ENCODE data around the gene ENTPD8. TPM values are rescaled to one million over a fixed set of nuclear protein-coding genes. Genes with fewer than 3 reads are reported as not detected.

ENTPD8 gene
- total and polyA plus RNA-seq, 2 of the 4 experiments (the other 2 are of a cell fraction): 0.07 TPM; not detected in 1

DNA sequence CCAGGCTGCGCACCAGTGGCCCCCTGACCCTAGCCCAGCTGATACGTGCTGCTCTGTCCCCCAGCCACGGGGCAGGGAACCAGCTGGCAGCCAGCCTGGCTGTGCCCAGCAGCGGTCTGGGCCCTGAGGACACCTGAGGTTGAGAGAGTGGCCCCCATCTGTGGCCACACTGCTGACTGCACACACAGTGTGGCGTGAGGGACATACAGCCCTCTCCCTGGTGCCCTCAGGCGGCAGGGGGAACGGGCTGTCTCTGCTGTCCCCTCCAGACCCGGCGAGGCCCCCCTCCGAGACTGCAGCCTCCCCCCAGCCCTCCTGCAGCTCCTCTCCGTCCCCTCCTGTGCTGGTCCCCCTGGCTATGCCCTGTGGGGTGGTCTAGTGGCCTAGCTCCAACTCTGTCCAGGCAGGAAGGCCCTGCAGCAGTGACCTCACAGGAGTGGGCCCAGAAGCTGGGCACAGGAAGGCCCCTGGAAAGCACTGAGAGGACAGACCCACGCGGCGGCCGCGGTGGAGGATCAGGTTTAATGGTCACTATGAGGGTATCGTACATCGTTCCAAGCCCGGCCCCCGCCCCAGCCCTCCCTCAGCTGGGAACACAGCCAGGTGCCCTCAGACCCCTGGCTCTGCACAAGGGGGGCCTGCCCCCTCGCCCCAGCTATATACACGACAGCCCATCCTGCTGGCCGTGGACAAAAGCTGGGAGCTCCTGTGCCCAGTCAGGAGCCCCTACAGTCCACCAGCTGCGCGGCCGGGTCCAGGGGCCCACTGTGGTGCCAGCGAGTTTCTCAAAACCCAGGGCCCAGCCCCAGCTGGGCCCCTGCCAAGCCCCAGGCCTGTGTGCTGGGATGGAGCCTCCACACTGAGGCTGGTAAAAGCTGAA is 6.8 kb upstream of the ENTPD8 start:
- no peak overlapping the region for H2BK5ac ChIP-seq (ENCODE audit: low read depth, low read length, poor library complexity, severe bottlenecking)
- peaks cover 25% of the 10 kb centered on the region for H3K36me3 ChIP-seq (ENCODE audit: control insufficient read depth, insufficient read depth, low read length)
- intact Hi-C loops (cut with micrococcal nuclease) (no loop called here), dilution Hi-C loops (cut with HindIII; ENCODE audit: low sequenced_read_pairs, unreplicated experiment) (no loop called here), in situ Hi-C loops (cut with MboI; ENCODE audit: low sequenced_read_pairs) (no loop called here)
- no peak overlapping the region for H2AFZ ChIP-seq (replicated peaks; ENCODE audit: low read length, poor library complexity)
- H2BK20ac ChIP-seq (ENCODE audit: low read depth, low read length): no peak overlapping the region
- H3K18ac ChIP-seq (ENCODE audit: low read depth, low read length): no peak overlapping the region
- H3K27ac ChIP-seq (ENCODE audit: insufficient read depth, low read length): no peak overlapping the region
- H3K9ac ChIP-seq (ENCODE audit: low read depth, low read length): no peak overlapping the region
- H4K91ac ChIP-seq (ENCODE audit: insufficient read depth, low read depth, low read length): no peak overlapping the region
- ATAC-seq (ENCODE audit: low read depth) (no peak), DNase-seq (no peak)
- no peak overlapping the region for H3K56ac ChIP-seq (ENCODE audit: extremely low read depth, insufficient read depth, low read length)
- H4K8ac ChIP-seq (ENCODE audit: low read depth in 2 of 2, low read length in 2 of 2): no peak overlapping the region
- WGBS, 2 experiments (ENCODE audit: extremely low coverage in 2 of 2, insufficient read length in 1 of 2): 43% methylated on average over 11 of the region's 27 CpGs; no CpG with 5 or more reads in 1 of the 2 experiments
- H3K14ac ChIP-seq (replicated peaks; ENCODE audit: low read depth, low read length): no peak overlapping the region
- H3K27me3 ChIP-seq (ENCODE audit: control insufficient read depth, insufficient read depth, low read length): no peaks in the 10 kb centered on the region
- no peaks in the 10 kb centered on the region for H3K79me1 ChIP-seq (ENCODE audit: low read depth in 1 of 2, low read length in 2 of 2)
- no peak overlapping the region for H2AK5ac ChIP-seq (ENCODE audit: low read depth, low read length)
- peaks cover 2% of the 10 kb centered on the region; the same call in 1 of the 2 replicates for H3K4me1 ChIP-seq (ENCODE audit: control insufficient read depth, insufficient read depth, low read length)
- TF ChIP-seq, protein P1, sequence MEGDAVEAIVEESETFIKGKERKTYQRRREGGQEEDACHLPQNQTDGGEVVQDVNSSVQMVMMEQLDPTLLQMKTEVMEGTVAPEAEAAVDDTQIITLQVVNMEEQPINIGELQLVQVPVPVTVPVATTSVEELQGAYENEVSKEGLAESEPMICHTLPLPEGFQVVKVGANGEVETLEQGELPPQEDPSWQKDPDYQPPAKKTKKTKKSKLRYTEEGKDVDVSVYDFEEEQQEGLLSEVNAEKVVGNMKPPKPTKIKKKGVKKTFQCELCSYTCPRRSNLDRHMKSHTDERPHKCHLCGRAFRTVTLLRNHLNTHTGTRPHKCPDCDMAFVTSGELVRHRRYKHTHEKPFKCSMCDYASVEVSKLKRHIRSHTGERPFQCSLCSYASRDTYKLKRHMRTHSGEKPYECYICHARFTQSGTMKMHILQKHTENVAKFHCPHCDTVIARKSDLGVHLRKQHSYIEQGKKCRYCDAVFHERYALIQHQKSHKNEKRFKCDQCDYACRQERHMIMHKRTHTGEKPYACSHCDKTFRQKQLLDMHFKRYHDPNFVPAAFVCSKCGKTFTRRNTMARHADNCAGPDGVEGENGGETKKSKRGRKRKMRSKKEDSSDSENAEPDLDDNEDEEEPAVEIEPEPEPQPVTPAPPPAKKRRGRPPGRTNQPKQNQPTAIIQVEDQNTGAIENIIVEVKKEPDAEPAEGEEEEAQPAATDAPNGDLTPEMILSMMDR (conservative IDR thresholded peaks at IDR 0.05; ENCODE audit: low read depth, low read length): no peak
- no peak for TF ChIP-seq CEBPB (IDR thresholded peaks at IDR 0.05; ENCODE audit: low read depth, low read length)
- TF ChIP-seq MAFK (IDR thresholded peaks at IDR 0.05; ENCODE audit: low read depth, low read length): no peak
- TF ChIP-seq SMC3 (IDR thresholded peaks at IDR 0.05; ENCODE audit: low read depth, low read length): no peak
- no peak for TF ChIP-seq RAD21 (IDR thresholded peaks at IDR 0.05; ENCODE audit: low read length)
- TF ChIP-seq MXI1 (IDR thresholded peaks at IDR 0.05; ENCODE audit: borderline replicate concordance, low read depth, low read length): no peak
- TF ChIP-seq, protein P2, sequence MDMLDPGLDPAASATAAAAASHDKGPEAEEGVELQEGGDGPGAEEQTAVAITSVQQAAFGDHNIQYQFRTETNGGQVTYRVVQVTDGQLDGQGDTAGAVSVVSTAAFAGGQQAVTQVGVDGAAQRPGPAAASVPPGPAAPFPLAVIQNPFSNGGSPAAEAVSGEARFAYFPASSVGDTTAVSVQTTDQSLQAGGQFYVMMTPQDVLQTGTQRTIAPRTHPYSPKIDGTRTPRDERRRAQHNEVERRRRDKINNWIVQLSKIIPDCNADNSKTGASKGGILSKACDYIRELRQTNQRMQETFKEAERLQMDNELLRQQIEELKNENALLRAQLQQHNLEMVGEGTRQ (IDR thresholded peaks at IDR 0.05; ENCODE audit: low read depth, low read length): no peak
- TF ChIP-seq, protein P3, sequence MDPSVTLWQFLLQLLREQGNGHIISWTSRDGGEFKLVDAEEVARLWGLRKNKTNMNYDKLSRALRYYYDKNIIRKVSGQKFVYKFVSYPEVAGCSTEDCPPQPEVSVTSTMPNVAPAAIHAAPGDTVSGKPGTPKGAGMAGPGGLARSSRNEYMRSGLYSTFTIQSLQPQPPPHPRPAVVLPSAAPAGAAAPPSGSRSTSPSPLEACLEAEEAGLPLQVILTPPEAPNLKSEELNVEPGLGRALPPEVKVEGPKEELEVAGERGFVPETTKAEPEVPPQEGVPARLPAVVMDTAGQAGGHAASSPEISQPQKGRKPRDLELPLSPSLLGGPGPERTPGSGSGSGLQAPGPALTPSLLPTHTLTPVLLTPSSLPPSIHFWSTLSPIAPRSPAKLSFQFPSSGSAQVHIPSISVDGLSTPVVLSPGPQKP (IDR thresholded peaks at IDR 0.05; ENCODE audit: borderline replicate concordance, low read depth, low read length): no peak
- TF ChIP-seq BHLHE40 (IDR thresholded peaks at IDR 0.05; ENCODE audit: low read depth, low read length): no peak
- no peaks in the 10 kb centered on the region for H3K9me3 ChIP-seq (ENCODE audit: control insufficient read depth, insufficient read depth, low read length)
- H4K20me1 ChIP-seq (ENCODE audit: insufficient read depth, low read length): peaks cover 4% of the 10 kb centered on the region; the same call in 1 of the 2 replicates
- POLR2A ChIA-PET (ENCODE audit: unreplicated experiment): no interaction called here
- no peak overlapping the region for H3K23ac ChIP-seq (ENCODE audit: low read depth, low read length)
- no peak overlapping the region for H2BK120ac ChIP-seq (ENCODE audit: low read depth, low read length)
- H2AK9ac ChIP-seq (replicated peaks; ENCODE audit: low read depth, low read length, poor library complexity): no peak overlapping the region
- no peak overlapping the region for H4K5ac ChIP-seq (ENCODE audit: low read depth, low read length)
- no peak overlapping the region for H3K4me3 ChIP-seq (ENCODE audit: insufficient read depth, low read depth, low read length)
- no peak overlapping the region for H3K4me2 ChIP-seq (ENCODE audit: low read depth, low read length)
- H3K9me1 ChIP-seq (ENCODE audit: insufficient read depth, low read length): no peaks in the 10 kb centered on the region
- H2BK15ac ChIP-seq (ENCODE audit: low read depth, low read length): no peak overlapping the region
- CTCF ChIA-PET: no interaction called here
- no TSS peak for BruUV-seq (replicated peaks)
- no peak overlapping the region for H3K4ac ChIP-seq (ENCODE audit: low read depth, low read length)

Data from IMR-90 (cell line).